NCI-H748 treated with DMSO at 0.1 percent for 48 hours (cell line): ENCODE data around the gene PTPRF.

Experiments
- DNase-seq: peaks from one replicate; lab custom pipeline; 2025; lab: John Stamatoyannopoulos, UW

The PTPRF gene

DNA sequence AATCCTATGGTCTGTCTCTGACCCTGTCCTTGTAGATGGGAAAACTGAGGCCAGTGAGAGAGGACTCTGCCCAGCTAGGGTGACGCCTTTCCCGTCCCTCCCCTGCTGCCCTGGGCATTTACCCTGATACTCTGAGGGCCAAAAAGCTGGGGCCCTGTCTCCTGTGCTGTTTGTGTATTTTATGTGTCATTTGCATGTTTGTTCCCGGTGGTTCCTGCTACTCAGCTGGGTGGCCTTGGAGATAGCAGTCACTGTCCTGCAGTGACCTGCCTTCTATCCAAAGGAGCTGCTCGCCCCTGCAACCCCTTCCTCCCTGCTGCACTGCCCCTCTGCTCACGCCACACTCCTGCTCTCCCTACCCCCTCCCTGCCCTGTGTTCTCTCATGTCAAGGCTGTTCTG, 78.1 kb downstream of the PTPRF start:
- no peak for DNase-seq

GRCh38 chr1:43610339-43610738, 79.7 kb downstream of the PTPRF start:
- no peak for DNase-seq

DNA sequence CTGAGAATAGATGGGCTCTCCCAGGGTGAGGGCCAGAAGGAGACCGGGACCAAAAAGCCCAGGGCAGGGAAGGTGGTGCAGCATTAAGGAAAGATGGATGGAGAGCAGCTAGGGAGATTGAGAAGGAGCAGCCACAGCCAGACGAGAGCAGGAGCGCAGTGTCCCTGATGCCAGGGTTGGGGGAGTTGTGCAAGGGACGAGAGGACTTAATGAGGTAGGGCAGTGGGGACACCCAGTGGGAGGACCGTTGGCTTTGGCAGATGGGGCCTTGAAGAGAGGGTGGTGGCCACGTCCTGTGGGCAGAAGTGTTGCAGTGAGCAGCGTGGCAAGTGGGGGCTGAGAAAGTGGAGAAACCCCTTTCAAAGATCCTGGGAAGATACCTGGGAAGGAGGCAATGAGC, 81.3 kb downstream of the PTPRF start:
- DNase-seq: no peak

- DNase-seq: no peak
These were observed 81.7 kb downstream of the PTPRF start for GRCh38 chr1:43612406-43612805.

DNA sequence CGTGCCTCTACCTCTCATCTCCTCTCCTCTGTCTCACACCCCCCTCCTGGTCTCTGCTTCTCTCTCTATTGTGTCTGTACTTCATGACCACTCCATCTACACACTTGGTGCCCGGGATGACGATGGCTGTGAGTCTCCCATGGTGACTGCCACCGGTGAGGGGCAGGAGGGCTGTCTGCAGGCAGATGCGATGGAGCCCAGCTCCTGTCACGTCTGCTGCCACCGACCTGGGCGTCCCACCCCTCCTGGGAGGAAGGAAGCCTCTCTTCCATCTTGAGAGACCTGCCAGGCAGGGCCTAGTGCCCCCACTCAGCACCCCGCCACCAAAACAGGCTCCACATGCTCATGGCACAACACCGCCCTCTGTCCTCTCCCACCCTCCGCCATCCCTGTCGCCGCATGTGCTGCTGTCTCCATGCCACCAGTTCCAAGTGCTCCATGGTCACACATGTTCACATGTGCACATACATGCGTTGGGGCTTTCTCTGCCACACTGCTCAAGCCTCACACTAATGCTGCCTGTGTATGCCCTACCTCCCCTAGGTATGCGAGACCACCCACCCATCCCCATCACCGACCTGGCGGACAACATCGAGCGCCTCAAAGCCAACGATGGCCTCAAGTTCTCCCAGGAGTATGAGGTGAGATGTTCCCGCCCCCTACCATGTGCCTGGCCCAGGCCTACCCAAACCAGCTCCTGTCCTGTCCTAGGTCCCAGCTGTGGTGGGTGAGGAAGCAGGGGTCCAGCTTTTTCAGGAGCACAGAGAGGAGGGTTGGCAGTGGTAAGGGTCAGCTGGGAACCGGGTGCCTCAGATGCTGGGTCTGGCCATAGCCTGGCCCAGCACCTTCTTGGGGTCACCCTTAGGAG, 82.6 kb downstream of the PTPRF start:
- no peak for DNase-seq

DNA sequence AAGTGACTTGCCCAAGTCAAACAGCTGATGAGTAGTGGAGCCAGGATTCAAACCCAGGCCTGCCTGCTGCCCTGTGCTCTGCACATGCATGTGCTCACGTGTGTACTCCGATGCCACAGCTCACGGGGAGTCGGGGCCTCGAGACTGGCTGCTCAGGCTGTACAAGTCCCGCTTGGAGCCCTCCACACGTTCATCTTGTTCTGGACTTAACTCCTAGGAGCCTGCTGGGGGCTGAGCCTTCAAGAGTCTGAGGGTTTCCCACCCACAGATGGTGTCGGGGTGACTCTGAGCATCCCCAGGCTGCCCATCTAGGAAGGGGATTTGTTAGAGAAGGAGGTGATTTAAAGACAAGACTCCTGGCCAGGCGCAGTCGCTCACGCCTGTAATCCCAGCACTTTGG, 83.5 kb downstream of the PTPRF start:
- DNase-seq: no peak

- no peak for DNase-seq
These were observed 84.2 kb downstream of the PTPRF start for GRCh38 chr1:43614891-43615290.

DNA sequence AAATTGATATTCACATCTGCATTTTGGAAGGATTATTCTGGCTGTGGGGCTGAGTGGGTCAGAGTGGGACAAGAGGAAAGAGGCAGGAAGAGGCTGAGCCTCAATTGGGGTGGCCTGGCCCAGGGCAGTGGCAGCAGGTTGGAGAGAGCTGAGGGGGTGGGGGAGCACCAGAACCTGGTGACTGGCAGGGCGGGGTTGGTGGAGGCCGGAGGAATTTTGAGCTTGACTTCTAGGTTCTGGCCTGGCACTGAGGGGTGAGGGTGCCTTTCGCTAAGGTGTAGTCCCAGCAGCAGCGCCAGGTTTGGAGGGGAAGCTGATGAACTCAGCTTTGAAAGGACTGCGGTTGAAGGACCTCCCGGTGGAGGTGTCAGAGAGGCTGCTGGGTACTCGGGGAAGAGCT, 85.7 kb downstream of the PTPRF start:
- DNase-seq: no peak

DNA sequence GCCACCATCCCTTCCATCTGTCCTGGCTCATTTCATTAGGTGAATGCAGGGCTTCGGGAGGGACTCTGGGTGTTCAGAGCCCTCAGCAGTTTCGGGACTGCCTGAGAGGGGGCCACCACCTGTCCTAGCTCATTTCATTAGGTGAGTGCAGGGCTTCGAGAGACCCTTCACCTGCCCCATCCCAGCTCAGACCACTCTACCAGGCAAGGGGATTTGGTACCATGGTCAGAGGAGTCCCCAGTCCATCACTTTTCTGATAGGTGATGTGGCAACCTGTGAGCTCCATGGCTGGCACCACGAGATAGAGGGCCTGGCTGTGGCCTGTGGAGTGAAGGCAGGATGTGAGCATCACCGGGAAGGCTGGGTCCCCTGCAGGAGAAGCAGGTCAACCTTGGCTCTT, 86.3 kb downstream of the PTPRF start:
- no peak for DNase-seq

DNA sequence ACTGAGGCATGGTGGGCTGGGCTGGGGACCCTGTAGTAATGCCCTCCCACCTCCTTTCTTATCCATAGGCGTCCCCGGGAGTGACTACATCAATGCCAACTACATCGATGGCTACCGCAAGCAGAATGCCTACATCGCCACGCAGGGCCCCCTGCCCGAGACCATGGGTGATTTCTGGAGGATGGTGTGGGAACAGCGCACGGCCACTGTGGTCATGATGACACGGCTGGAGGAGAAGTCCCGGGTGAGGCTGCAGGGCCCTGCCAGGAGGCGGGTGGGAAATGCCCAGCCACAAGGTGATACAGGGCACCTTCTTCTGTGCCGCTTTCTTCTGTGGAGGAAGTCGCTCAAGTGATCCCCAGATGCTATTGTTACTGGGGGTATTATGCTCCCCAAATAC, 87.0 kb downstream of the PTPRF start:
- DNase-seq: no peak

DNA sequence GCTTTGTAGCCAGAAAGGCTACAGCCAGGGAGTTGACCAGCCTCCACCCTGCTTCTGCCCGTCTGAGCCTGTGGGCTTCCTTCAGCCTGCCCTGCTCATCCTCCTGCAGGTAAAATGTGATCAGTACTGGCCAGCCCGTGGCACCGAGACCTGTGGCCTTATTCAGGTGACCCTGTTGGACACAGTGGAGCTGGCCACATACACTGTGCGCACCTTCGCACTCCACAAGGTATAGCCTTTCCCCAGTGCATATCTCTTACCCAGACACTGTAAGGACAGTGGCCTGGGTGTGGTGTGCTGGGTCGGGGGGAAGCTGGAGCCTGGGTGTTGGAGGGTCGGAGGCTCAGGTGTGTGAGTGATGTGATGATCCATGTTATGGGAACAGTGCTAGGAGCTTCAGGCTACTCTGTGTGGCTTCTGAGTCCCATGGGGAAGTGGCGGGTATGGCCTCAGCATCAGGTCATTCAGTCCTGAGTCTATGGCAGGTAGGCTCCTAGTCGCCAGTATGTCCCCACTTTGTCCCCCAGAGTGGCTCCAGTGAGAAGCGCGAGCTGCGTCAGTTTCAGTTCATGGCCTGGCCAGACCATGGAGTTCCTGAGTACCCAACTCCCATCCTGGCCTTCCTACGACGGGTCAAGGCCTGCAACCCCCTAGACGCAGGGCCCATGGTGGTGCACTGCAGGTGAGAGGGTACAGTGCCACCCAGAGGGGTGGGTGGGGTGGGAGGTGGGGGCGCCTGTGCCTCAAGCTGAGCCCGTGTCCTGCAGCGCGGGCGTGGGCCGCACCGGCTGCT, 88.0 kb downstream of the PTPRF start:
- no peak for DNase-seq

DNA sequence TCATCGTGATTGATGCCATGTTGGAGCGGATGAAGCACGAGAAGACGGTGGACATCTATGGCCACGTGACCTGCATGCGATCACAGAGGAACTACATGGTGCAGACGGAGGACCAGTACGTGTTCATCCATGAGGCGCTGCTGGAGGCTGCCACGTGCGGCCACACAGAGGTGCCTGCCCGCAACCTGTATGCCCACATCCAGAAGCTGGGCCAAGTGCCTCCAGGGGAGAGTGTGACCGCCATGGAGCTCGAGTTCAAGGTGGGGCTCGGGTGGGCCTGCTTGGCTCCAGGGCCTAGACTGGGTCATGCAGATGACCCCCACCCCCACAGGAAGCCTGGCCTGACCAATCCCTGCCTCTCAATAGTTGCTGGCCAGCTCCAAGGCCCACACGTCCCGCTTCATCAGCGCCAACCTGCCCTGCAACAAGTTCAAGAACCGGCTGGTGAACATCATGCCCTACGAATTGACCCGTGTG, 88.7 kb downstream of the PTPRF start:
- no peak for DNase-seq

- DNase-seq: no peak
These were observed 89.6 kb downstream of the PTPRF start for GRCh38 chr1:43619996-43620920.

GRCh38 chr1:43620956-43621355, 90.3 kb downstream of the PTPRF start:
- no peak for DNase-seq

GRCh38 chr1:43621386-43621785, 90.7 kb downstream of the PTPRF start:
- DNase-seq: no peak

DNA sequence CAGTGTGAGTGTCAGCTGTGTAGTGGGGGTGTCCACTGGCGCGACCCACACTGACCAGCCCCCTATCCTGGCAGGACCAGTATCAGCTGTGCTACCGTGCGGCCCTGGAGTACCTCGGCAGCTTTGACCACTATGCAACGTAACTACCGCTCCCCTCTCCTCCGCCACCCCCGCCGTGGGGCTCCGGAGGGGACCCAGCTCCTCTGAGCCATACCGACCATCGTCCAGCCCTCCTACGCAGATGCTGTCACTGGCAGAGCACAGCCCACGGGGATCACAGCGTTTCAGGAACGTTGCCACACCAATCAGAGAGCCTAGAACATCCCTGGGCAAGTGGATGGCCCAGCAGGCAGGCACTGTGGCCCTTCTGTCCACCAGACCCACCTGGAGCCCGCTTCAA, 91.2 kb downstream of the PTPRF start:
- DNase-seq: no peak

DNA sequence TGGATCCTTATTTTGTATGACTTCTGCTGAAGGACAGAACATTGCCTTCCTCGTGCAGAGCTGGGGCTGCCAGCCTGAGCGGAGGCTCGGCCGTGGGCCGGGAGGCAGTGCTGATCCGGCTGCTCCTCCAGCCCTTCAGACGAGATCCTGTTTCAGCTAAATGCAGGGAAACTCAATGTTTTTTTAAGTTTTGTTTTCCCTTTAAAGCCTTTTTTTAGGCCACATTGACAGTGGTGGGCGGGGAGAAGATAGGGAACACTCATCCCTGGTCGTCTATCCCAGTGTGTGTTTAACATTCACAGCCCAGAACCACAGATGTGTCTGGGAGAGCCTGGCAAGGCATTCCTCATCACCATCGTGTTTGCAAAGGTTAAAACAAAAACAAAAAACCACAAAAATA, 91.8 kb downstream of the PTPRF start:
- no peak for DNase-seq

DNA sequence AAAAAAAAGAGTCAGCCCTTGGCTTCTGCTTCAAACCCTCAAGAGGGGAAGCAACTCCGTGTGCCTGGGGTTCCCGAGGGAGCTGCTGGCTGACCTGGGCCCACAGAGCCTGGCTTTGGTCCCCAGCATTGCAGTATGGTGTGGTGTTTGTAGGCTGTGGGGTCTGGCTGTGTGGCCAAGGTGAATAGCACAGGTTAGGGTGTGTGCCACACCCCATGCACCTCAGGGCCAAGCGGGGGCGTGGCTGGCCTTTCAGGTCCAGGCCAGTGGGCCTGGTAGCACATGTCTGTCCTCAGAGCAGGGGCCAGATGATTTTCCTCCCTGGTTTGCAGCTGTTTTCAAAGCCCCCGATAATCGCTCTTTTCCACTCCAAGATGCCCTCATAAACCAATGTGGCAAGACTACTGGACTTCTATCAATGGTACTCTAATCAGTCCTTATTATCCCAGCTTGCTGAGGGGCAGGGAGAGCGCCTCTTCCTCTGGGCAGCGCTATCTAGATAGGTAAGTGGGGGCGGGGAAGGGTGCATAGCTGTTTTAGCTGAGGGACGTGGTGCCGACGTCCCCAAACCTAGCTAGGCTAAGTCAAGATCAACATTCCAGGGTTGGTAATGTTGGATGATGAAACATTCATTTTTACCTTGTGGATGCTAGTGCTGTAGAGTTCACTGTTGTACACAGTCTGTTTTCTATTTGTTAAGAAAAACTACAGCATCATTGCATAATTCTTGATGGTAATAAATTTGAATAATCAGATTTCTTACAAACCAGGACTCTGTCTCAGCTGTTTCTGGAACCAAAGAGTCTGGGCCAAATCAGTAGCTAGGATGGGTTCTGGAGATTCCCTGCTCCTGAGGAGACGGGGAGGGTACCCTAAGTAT, 92.5 kb downstream of the PTPRF start:
- no peak for DNase-seq

DNA sequence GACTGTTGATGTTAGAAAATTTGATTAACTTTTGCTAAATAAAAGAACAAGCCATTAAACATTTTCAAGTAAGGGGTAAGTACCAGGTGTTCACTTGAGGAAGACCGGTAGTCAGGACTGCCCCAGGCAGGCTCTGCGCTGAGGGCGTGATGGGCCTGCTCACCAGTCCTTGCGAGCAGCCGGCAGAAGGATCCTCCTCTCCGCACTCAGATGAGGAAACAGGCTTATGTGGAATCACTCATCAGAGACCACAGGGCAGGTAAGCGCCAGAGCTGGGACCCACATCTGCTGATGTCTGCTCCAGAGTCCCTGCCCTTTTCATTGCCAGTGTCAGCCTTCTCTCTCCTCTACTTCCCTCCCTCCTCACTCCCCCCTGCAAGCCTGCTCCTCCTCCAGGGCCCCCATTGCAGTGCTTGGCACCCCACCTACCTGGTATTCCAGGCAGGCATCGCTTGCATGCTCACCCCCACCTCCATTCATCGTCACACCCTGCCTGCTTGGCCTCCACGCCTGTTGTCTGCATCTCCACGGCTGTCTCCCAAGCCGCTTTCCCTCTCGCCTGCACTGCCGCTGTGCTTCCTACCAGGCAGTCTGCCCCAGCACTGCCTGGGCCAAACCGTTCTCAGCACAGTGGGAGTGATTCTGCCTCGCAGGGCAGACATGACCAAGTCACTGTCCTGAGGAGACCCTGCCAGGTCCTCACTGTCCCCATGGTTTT, 94.5 kb downstream of the PTPRF start:
- DNase-seq: no peak

GRCh38 chr1:43632135-43632670, 101.5 kb downstream of the PTPRF start:
- peak; percentile 94 for DNase-seq
